Lower leg skin (tissue), 4 donors: Measurements from ENCODE around the gene NSD1. TPM values are rescaled to one million over a fixed set of nuclear protein-coding genes. Genes with fewer than 3 reads are reported as not detected.
"Not testable (repeated sequence)": the region's sequence is repeated elsewhere in the genome, so short reads cannot be mapped to it uniquely, and the experiment has no call there.

Experiments
- DNase-seq, 2 donors: peaks; one replicate each; pipeline ENCODE4 v3.0.0-alpha.2; 2019; ENCODE audit warnings: low spot score in 2 of 2
- H3K4me3 ChIP-seq: fragments of 200-600 bp; sonication (generic); 2 replicates; pipeline ENCODE4 v1.5.1; 2017; ENCODE audit warnings: mild to moderate bottlenecking, low read depth; ENCODE audit not compliant: poor library complexity, severe bottlenecking
- POLR2A ChIP-seq, 2 donors: fragments of 450-650 bp; IDR thresholded peaks; one replicate each; pipeline ENCODE4 v1.6.1; 2016 to 2017; ENCODE audit warnings: antibody characterized with exemption in 2 of 2, mild to moderate bottlenecking in 1 of 2, moderate library complexity in 1 of 2
- WGBS, 2 donors: methylation state at CpG; one replicate each; pipeline ENCODE4 v1.1.5; 2018; 5-methylcytosine and 5-hydroxymethylcytosine counted together
- intact Hi-C: fragments of 100-400 bp; cut with DNase I; formaldehyde crosslinking; loops from one replicate; pipeline ENCODE4 v1.15.0; 2023; ENCODE audit warnings: low total_unique reads
- total RNA-seq, 4 donors: library from RNA; depleted of rRNA; stranded (reverse); fragments of >200 nt; gene quantifications; one replicate each; pipeline ENCODE4 v1.1.0, GENCODE V29; 2016
- TF ChIP-seq, protein P1 (sequence below), 3 donors: fragments of 450-650 bp; IDR thresholded peaks; one replicate each; pipeline ENCODE4 v1.5.1; 2016; ENCODE audit warnings: antibody characterized with exemption in 3 of 3, mild to moderate bottlenecking in 3 of 3, moderate library complexity in 2 of 3

NSD1 gene
- total RNA-seq, 4 donors from 2014 or later, result 25.1 to 36.8 (median 34.2) TPM

DNA sequence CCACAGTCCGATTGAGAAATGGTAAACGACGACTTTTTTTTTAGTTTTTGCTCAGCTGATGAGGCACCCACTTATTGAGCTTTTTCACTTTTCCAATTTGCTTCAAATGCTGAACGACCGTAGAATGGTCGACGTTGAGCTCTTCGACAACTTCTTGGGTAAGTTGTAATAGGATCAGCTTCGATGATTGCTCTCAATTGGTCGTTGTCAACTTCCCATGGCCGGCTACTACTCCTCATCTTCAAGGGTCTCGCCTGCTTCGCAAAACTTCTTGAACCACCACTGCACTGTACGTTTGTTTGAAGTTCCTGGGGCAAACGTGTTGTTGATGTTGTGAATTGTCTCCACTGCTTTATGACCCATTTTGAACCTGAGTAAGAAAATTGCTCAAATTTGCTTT, 35.7 kb downstream of the NSD1 start:
- peak in 1 of 2 donors; percentile 67 for DNase-seq
- intact Hi-C loops, result no loop called here
- WGBS, 2 donors, result 93 to 94% methylated on average over 15 of the region's 15 CpGs

DNA sequence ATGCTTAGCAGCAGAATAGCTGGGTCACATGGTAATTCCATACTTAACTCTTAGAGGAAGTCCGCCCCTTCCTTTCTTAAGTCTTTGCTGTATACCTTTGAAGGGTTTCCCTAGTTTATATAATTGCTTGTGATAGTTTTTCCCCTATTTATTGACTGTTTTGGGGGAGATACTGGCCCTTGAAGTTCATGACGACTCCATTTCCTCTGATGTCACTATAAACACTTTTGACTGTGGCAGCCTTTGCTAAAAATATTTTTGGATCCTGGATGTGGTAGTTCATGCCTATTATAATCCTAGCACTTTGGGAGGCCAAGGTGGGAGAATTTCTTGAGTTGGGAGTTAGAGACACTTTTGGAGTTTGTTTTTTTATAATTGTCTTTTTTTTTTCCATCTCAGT, 38.4 kb downstream of the NSD1 start:
- TF ChIP-seq, protein P1, sequence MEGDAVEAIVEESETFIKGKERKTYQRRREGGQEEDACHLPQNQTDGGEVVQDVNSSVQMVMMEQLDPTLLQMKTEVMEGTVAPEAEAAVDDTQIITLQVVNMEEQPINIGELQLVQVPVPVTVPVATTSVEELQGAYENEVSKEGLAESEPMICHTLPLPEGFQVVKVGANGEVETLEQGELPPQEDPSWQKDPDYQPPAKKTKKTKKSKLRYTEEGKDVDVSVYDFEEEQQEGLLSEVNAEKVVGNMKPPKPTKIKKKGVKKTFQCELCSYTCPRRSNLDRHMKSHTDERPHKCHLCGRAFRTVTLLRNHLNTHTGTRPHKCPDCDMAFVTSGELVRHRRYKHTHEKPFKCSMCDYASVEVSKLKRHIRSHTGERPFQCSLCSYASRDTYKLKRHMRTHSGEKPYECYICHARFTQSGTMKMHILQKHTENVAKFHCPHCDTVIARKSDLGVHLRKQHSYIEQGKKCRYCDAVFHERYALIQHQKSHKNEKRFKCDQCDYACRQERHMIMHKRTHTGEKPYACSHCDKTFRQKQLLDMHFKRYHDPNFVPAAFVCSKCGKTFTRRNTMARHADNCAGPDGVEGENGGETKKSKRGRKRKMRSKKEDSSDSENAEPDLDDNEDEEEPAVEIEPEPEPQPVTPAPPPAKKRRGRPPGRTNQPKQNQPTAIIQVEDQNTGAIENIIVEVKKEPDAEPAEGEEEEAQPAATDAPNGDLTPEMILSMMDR (IDR thresholded peaks at IDR 0.05), result no peak
- TF ChIP-seq POLR2A (IDR thresholded peaks at IDR 0.05), result no peak
- DNase-seq, result no peak
- 79 to 84% methylated on average over 2 of the region's 2 CpGs for WGBS, 2 donors
- no peak overlapping the region for H3K4me3 ChIP-seq
- intact Hi-C loops, result no loop called here

More for the DNA sequence above, 35.7 kb downstream of the NSD1 start:
- H3K4me3 ChIP-seq, result no peak overlapping the region
- TF ChIP-seq POLR2A (IDR thresholded peaks at IDR 0.05), result no peak
- TF ChIP-seq, protein P1 (IDR thresholded peaks at IDR 0.05), result no peak

DNA sequence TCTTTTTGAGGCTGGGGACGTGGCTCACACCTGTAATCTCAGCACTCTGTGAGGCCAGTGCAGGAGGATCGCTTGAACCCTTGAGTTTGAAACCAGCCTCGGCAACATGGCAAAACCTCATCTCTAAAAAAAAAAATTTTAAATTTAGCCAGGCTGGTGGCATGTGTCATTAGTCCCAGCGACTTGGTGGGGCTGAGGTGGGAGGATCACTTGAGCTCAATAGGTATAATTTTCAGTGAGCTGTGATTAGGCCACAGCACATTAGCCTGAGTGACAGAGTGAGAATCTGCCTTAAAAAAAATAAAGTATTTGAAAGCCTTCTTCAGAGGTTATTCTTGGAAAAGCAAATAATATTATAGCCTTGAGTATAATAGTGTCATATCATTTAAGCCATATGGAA, 41.8 kb downstream of the NSD1 start:
- no peak overlapping the region for H3K4me3 ChIP-seq
- no peak for TF ChIP-seq POLR2A (IDR thresholded peaks at IDR 0.05)
- TF ChIP-seq, protein P1 (IDR thresholded peaks at IDR 0.05), result no peak
- no peak for DNase-seq
- 85 to 89% methylated on average over 4 of the region's 4 CpGs for WGBS, 2 donors
- intact Hi-C loops, result no loop called here

DNA sequence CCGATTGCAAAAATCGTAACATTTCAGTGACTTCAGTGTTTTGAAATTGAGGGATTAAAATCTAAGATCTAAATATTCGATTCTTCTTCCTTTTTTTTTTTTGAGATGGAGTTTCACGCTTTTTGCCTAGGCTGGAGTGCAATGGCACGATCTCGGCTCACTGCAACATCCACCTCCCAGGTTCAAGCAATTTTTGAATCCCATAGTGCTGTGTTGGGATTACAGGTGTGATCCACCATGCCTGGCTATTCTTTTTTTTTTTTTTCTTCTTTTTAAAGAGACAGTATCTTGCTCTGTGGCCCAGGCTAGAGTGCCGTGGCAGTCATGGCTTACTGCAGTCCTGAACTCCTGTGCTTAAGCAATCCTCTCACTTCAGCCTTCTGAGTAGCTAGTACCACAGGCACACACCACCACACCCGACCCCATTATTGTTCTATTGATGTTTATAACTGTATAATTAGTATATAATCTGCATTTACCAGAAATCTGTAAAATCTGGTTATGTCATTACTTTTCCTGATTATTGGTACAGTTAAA, 42.7 kb downstream of the NSD1 start:
- DNase-seq, result no peak
- TF ChIP-seq POLR2A (IDR thresholded peaks at IDR 0.05), result no peak
- TF ChIP-seq, protein P1 (IDR thresholded peaks at IDR 0.05), result no peak
- WGBS, 2 donors, result 72 to 75% methylated on average over 8 of the region's 8 CpGs
- intact Hi-C loops, result no loop called here
- no peak overlapping the region for H3K4me3 ChIP-seq

DNA sequence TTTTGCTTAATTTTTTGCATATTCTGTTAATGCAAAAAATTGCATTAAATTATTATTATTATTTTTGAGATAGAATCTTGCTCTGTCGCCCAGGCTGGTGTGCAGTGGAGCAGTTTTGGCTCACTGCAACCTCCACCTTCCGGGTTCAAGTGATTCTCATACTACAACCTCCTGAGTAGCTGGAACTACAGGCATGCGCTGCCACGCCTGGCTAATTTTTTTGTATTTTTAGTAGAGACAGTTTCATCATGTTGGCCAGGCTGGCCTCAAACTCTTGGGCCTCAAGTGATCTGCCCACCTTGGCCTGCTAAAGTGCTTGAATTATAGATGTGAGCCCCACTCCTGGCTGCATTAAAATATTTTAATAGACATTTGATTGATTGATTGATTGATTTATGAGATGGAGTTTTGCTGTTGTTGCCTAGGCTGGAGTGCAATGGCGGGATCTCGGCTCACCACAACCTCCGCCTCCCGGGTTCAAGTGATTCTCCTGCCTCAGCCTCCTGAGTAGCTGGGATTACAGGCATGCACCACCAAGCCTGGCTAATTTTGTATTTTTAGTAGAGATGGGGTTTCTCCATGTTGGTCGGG, 44.4 kb downstream of the NSD1 start:
- DNase-seq, H3K4me3 ChIP-seq, intact Hi-C loops: not testable (repeated sequence)
- WGBS, 2 donors, result 91 to 93% methylated on average over 9 of the region's 9 CpGs

DNA sequence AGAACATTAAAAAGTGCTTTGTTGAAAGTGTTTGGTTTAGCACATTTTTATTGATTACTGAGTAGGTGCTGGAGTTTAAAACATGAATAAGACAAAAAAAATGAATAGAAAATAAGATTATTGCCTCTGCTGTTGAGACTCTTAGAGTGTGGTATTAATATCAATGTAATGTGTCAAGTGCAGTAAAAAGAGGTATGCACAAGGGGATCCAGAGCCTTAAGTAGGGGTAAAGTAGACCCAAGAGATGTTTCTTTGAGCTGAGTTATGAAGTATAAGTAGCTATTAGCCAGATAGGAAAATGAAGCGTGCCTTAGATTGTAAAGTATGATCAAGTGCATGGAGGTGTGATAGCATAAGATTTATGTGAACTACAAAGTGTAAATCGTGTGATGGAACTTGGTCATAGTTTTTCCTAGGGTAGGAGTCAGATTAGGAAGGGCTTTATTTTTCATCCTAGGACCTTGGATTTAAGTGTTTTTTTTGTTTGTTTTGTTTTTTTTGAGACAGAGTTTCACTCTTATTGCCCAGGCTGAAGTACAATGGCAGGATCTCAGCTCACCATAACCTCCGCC, 45.2 kb downstream of the NSD1 start:
- intact Hi-C loops, result no loop called here
- TF ChIP-seq, protein P1 (IDR thresholded peaks at IDR 0.05), result no peak
- TF ChIP-seq POLR2A (IDR thresholded peaks at IDR 0.05), result no peak
- H3K4me3 ChIP-seq, result no peak overlapping the region
- DNase-seq, result no peak
- 94% methylated on average over 3 of the region's 3 CpGs for WGBS, 2 donors
